Hepatocyte (in vitro differentiated cells): Measurements from ENCODE around the gene CPXCR1.
"Not testable (repeated sequence)": the region's sequence is repeated elsewhere in the genome, so short reads cannot be mapped to it uniquely, and the experiment has no call there.

Experiments
- EZH2 ChIP-seq: fragments of 200-600 bp; sonication (generic); IDR thresholded peaks from 2 replicates; pipeline ENCODE4 v1.6.1; 2016; ENCODE audit warnings: antibody characterized with exemption, mild to moderate bottlenecking, borderline replicate concordance
- EZH2phosphoT487 ChIP-seq: fragments of 200-600 bp; sonication (generic); IDR thresholded peaks from one replicate; pipeline ENCODE4 v1.6.1; 2018; ENCODE audit warnings: antibody characterized with exemption, mild to moderate bottlenecking, low read depth, moderate library complexity; ENCODE audit not compliant: unreplicated experiment, severe bottlenecking
- TF ChIP-seq, protein P1 (sequence below): fragments of 200-600 bp; sonication (generic); IDR thresholded peaks from 2 replicates; pipeline ENCODE4 v1.5.1; 2016; ENCODE audit warnings: antibody characterized with exemption, mild to moderate bottlenecking; ENCODE audit not compliant: poor library complexity

DNA sequence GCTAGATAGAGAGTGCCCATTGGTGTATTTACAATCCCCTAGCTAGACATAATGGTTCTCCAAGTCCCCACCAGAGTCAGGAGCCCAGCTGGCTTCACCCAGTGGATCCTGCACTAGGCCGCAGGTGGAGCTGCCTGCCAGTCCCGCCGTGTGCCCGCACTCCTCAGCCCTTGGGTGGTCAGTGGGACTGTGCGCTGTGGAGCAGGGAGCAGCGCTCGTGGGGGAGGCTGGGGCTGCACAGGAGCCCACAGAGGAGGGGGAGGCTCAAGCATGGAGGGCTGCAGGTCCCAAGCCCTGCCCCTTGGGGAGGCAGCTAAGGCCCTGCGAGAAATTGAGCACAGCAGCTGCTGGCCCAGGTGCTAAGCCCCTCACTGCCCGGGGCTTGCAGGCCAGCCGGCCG, 810 bp upstream of the CPXCR1 start:
- not testable (repeated sequence) for TF ChIP-seq EZH2, EZH2phosphoT487
- TF ChIP-seq, protein P1, sequence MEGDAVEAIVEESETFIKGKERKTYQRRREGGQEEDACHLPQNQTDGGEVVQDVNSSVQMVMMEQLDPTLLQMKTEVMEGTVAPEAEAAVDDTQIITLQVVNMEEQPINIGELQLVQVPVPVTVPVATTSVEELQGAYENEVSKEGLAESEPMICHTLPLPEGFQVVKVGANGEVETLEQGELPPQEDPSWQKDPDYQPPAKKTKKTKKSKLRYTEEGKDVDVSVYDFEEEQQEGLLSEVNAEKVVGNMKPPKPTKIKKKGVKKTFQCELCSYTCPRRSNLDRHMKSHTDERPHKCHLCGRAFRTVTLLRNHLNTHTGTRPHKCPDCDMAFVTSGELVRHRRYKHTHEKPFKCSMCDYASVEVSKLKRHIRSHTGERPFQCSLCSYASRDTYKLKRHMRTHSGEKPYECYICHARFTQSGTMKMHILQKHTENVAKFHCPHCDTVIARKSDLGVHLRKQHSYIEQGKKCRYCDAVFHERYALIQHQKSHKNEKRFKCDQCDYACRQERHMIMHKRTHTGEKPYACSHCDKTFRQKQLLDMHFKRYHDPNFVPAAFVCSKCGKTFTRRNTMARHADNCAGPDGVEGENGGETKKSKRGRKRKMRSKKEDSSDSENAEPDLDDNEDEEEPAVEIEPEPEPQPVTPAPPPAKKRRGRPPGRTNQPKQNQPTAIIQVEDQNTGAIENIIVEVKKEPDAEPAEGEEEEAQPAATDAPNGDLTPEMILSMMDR: not testable (repeated sequence)
